Spleen (tissue), 11 donors: Measurements from ENCODE around the gene RNF214. TPM values are rescaled to one million over a fixed set of nuclear protein-coding genes. Genes with fewer than 3 reads are reported as not detected.
"Not testable (repeated sequence)": the region's sequence is repeated elsewhere in the genome, so short reads cannot be mapped to it uniquely, and the experiment has no call there.

Source experiments
- DNase-seq: peaks from one replicate; pipeline ENCODE4 v3.0.0-alpha.2; 2020
- H3K27ac ChIP-seq, 8 donors: fragments of 200-600 bp; sonication (generic) in 7 of 8; 1 replicate in 4 of 8; 2 replicates in 4 of 8; pipeline versions ENCODE4 v1.5.0 to v1.8.0; 2016 to 2021; ENCODE audit warnings: inconsistent platforms in 4 of 8, mild to moderate bottlenecking in 4 of 8, moderate library complexity in 1 of 8
- H3K27me3 ChIP-seq, 7 donors: fragments of 200-600 bp; sonication (generic) in 6 of 7; replicated peaks in 1 of 7; 1 replicate in 4 of 7; 2 replicates in 3 of 7; pipeline versions ENCODE4 v1.5.0 to v1.8.0; 2016 to 2021; ENCODE audit warnings: inconsistent platforms in 3 of 7, mild to moderate bottlenecking in 1 of 7
- H3K36me3 ChIP-seq, 6 donors: fragments of 200-600 bp; sonication (generic) in 5 of 6; 1 replicate in 4 of 6; 2 replicates in 2 of 6; pipeline versions ENCODE4 v1.5.0 to v1.8.0; 2016 to 2021; ENCODE audit warnings: inconsistent platforms in 2 of 6
- H3K4me1 ChIP-seq, 6 donors: fragments of 200-600 bp; sonication (generic) in 5 of 6; 1 replicate in 3 of 6; 2 replicates in 3 of 6; pipeline versions ENCODE4 v1.5.0 to v1.8.0; 2016 to 2021; ENCODE audit warnings: inconsistent platforms in 3 of 6
- H3K4me3 ChIP-seq, 8 donors: fragments of 200-600 bp; sonication (generic) in 7 of 8; 1 replicate in 4 of 8; 2 replicates in 4 of 8; pipeline versions ENCODE4 v1.5.0 to v1.8.0; 2016 to 2021; ENCODE audit warnings: inconsistent platforms in 4 of 8, mild to moderate bottlenecking in 4 of 8, moderate library complexity in 2 of 8
- H3K9me3 ChIP-seq, 8 donors: fragments of 200-600 bp; sonication (generic) in 7 of 8; 1 replicate in 4 of 8; 2 replicates in 4 of 8; pipeline versions ENCODE4 v1.5.0 to v1.8.0; 2016 to 2021; ENCODE audit warnings: inconsistent platforms in 4 of 8
- POLR2A ChIP-seq, 3 donors: fragments of 450-650 bp; IDR thresholded peaks; one replicate each; pipeline ENCODE4 v1.5.1; 2017; ENCODE audit warnings: antibody characterized with exemption in 3 of 3, mild to moderate bottlenecking in 1 of 3
- POLR2AphosphoS5 ChIP-seq, 3 donors: sonication (generic); formaldehyde crosslinking; IDR thresholded peaks; one replicate each; pipeline ENCODE4 v1.5.1; 2017; ENCODE audit warnings: antibody characterized with exemption in 3 of 3
- WGBS, 5 donors: extraction: QIAGEN DNeasy Blood & Tissue Kit in 3 of 5; methylation state at CpG; one replicate each; pipeline versions ENCODE4 v1.1.5 to v1.1.7; 2013 to 2018; 5-methylcytosine and 5-hydroxymethylcytosine counted together
- intact Hi-C: fragments of 100-400 bp; cut with DNase I; formaldehyde crosslinking; loops from one replicate; pipeline ENCODE4 v1.15.0; 2023; ENCODE audit warnings: low total_unique reads
- polyA plus RNA-seq, 3 donors: library from polyadenylated mRNA; stranded (reverse); fragments of 200-250 nt; gene quantifications; one replicate each; pipeline ENCODE4 v1.2.1, GENCODE V29; 2013
- total RNA-seq, 7 donors: library from RNA; depleted of rRNA in 3 of 7; stranded (reverse); fragments of >200 nt in 3 of 7; fragmentation: NEBNext Ultra II Directional in 4 of 7; extraction: Animal tissue kit (Norgen Biotek cat#: 25700) in 4 of 7; gene quantifications; one replicate each; pipeline versions ENCODE4 v1.1.0 to v1.2.1, GENCODE V29; 2016 to 2021
- TF ChIP-seq, protein P1 (sequence below), 11 experiments: fragments of 200-600 bp in 7 of 11; fragments of 450-650 bp in 4 of 11; sonication (generic) in 4 of 11; IDR thresholded peaks in 8 of 11; conservative IDR thresholded peaks in 3 of 11; 1 replicate in 7 of 11; 2 replicates in 4 of 11; pipeline versions ENCODE4 v1.4.0 to v1.8.0; 2016 to 2021; ENCODE audit warnings: antibody characterized with exemption in 11 of 11, inconsistent platforms in 4 of 11, mild to moderate bottlenecking in 1 of 11
- donor health status: healthy with polysubstance abuse.
- donor health status: DM: no; HTN: no; CAD: no; lungs with moderate emphysema.
- donor health status: DM: no; HTN: no; CAD: no.
- donor health status: Bipolar disorder and iron deficiency.
- donor health status: healthy.
- donor health status: DM: no; HTN: no; CAD: no.
- donor health status: DM: yes; HTN: yes; CAD: no.

Gene RNF214
- total and polyA plus RNA-seq, 10 donors, result 5.6 to 29.6 (median 19.6) TPM

DNA sequence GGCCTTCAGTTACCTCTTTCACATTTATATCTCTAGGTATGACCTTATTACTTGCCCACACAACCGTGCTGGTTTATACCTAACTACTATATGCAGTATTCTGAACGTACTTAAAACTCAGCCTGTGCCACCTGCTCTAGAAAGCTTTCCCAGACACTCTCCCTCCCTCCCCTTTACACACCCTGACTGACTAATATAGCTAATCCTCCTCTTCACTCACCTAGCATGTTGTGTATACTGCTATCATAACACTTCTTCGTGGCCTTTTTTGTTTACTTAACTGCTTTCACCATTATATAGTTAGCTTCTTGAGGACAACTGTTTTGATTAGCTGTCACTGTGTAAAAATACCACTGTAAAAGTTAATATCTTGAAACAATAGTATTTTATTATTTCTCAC lies 23.5 kb downstream of the RNF214 start:
- Histone ChIP-seq H3K4me1 (no peaks in the 10 kb centered on the region), H3K9me3 (no peaks in the 10 kb centered on the region), H3K4me3 (no peak overlapping the region), H3K27me3 (no peaks in the 10 kb centered on the region), H3K36me3 (peaks cover 0 to 84% (median 26%) of the 10 kb centered on the region in 6 donors), H3K27ac (no peak overlapping the region)
- intact Hi-C loops, result no loop called here
- 91 to 94% (median 92%) methylated on average over 3 of the region's 3 CpGs for WGBS, 5 donors
- no peak for DNase-seq
- TF ChIP-seq POLR2A (IDR thresholded peaks at IDR 0.05) (no peak), POLR2AphosphoS5 (IDR thresholded peaks at IDR 0.05) (no peak)
- TF ChIP-seq, protein P1, sequence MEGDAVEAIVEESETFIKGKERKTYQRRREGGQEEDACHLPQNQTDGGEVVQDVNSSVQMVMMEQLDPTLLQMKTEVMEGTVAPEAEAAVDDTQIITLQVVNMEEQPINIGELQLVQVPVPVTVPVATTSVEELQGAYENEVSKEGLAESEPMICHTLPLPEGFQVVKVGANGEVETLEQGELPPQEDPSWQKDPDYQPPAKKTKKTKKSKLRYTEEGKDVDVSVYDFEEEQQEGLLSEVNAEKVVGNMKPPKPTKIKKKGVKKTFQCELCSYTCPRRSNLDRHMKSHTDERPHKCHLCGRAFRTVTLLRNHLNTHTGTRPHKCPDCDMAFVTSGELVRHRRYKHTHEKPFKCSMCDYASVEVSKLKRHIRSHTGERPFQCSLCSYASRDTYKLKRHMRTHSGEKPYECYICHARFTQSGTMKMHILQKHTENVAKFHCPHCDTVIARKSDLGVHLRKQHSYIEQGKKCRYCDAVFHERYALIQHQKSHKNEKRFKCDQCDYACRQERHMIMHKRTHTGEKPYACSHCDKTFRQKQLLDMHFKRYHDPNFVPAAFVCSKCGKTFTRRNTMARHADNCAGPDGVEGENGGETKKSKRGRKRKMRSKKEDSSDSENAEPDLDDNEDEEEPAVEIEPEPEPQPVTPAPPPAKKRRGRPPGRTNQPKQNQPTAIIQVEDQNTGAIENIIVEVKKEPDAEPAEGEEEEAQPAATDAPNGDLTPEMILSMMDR (IDR thresholded peaks at IDR 0.05 in 8 of 11, conservative IDR thresholded peaks at IDR 0.05 in 3 of 11), result no peak

DNA sequence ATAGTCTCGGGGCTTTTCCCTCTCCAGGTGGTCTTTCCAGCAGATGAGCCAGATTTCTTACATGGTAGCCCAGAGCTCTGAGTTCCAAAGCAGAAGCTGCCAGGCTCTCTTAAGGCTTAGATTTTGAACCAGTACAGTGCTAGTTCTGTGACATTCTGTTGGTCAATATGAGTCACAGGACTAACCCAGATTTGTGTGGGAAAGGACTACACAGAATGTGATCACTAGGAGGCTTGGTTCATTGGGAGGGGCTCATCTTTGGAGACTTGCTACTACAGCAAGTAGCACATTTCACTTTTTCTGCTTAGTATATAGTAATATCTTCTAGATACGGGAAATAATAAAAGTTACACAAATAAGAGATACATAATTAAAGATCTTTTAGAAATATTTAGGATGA lies 24.1 kb downstream of the RNF214 start:
- H3K27me3 ChIP-seq, result no peaks in the 10 kb centered on the region
- no peak overlapping the region for H3K27ac ChIP-seq
- TF ChIP-seq POLR2A (IDR thresholded peaks at IDR 0.05), result no peak
- TF ChIP-seq POLR2AphosphoS5 (IDR thresholded peaks at IDR 0.05), result no peak
- TF ChIP-seq, protein P1 (IDR thresholded peaks at IDR 0.05 in 8 of 11, conservative IDR thresholded peaks at IDR 0.05 in 3 of 11), result no peak
- no peaks in the 10 kb centered on the region for H3K4me1 ChIP-seq
- H3K36me3 ChIP-seq, result peaks cover 0 to 87% (median 32%) of the 10 kb centered on the region in 6 donors
- H3K9me3 ChIP-seq, result no peaks in the 10 kb centered on the region
- intact Hi-C loops, result no loop called here
- no peak for DNase-seq
- 42 to 100% (median 68%) methylated on average over 2 of the region's 2 CpGs for WGBS, 5 donors
- H3K4me3 ChIP-seq, result no peak overlapping the region

DNA sequence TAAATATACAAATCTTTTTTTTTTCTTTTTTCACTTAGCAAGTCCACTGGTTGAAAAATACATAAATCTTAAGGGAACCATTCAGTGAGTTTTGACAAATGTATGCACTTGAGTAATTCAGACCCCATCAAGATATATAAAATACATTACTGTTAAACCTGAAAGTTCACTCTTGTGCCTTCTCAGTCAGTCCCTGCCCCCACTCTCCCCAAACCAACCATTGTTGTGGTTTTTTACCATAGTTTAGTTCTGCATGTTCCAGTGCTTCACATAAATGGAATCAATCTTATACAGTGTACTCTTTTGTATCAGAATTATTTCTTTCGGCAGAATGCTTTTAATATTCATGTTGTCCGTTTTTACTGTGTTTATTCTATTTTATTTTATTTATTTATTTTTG lies 26.1 kb downstream of the RNF214 start:
- intact Hi-C loops, result no loop called here
- H3K4me3 ChIP-seq, result no peak overlapping the region
- H3K27me3 ChIP-seq, result no peaks in the 10 kb centered on the region
- DNase-seq, result no peak
- 90 to 97% (median 96%) methylated on average over 2 of the region's 2 CpGs for WGBS, 5 donors
- no peak for TF ChIP-seq POLR2AphosphoS5 (IDR thresholded peaks at IDR 0.05)
- no peak for TF ChIP-seq POLR2A (IDR thresholded peaks at IDR 0.05)
- TF ChIP-seq, protein P1 (IDR thresholded peaks at IDR 0.05 in 8 of 11, conservative IDR thresholded peaks at IDR 0.05 in 3 of 11), result no peak
- no peak overlapping the region for H3K27ac ChIP-seq
- H3K4me1 ChIP-seq, result no peaks in the 10 kb centered on the region
- peaks cover 0 to 88% (median 30%) of the 10 kb centered on the region in 6 donors for H3K36me3 ChIP-seq
- no peaks in the 10 kb centered on the region for H3K9me3 ChIP-seq

DNA sequence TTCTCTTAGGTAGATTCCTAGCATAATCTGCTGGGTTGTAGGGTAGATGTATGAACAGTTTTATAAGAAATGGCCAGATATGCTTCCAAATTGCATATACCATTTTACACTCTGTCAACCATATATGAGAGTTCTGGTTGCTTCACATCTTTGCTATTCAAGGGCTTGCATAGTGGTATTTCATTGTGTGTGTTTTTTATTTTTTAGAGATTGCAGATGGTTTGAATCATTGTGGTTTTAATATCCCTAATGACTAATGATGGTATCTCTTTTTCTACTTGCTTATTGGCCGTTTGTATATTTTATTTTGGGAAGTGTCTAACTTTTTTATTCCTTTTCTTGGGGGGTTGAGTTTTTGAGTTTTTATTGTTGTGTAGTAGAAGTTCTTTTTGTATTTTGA lies 26.9 kb downstream of the RNF214 start:
- TF ChIP-seq POLR2AphosphoS5 (IDR thresholded peaks at IDR 0.05) (no peak), POLR2A (IDR thresholded peaks at IDR 0.05) (no peak)
- TF ChIP-seq, protein P1 (IDR thresholded peaks at IDR 0.05 in 8 of 11, conservative IDR thresholded peaks at IDR 0.05 in 3 of 11), result no peak
- intact Hi-C loops, result no loop called here
- H3K27ac ChIP-seq, result no peak overlapping the region
- WGBS, 5 donors, result 56 to 86% (median 64%) methylated on average over 1 of the region's 1 CpG
- H3K27me3 ChIP-seq, result no peaks in the 10 kb centered on the region
- H3K4me3 ChIP-seq, result no peak overlapping the region
- peaks cover 0 to 84% (median 22%) of the 10 kb centered on the region in 6 donors for H3K36me3 ChIP-seq
- no peaks in the 10 kb centered on the region for H3K4me1 ChIP-seq
- DNase-seq, result no peak
- H3K9me3 ChIP-seq, result no peaks in the 10 kb centered on the region

DNA sequence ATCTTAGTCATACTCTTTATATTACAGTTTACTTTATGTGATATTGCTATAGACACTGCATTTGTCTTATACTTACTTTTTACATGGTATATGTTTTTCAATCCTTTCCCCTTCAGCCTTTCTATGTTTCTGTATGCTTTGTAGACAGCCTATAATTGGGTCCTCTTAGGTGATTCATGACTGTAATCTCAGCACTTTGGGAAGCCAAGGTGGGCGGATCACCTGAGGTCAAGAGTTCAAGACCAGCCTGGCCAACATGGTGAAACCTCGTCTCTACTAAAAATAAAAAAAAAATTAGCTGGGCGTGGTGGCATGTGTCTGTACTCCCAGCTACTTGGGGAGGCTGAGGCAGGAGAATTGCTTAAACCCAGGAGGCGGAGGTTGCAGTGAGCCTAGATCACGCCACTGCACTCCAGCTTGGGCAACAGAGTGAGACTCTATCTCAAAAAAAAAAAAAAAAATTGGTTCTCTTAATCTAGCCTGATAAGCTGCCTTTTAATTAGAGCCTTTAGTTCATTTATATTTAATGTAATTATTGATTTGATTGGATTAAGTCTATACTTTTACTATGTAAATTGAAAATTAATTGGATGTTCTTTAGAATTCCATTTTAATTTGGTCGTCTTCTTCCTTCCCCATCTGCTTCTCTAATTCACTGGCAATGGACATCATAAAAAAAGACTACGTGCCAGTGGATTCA lies 32.3 kb downstream of the RNF214 start:
- H3K27ac ChIP-seq, H3K27me3 ChIP-seq, H3K4me3 ChIP-seq, H3K4me1 ChIP-seq, H3K9me3 ChIP-seq, intact Hi-C loops, DNase-seq: not testable (repeated sequence)
- WGBS, 5 donors, result 95 to 97% (median 96%) methylated on average over 7 of the region's 7 CpGs
- peaks cover 0 to 81% (median 24%) of the 10 kb centered on the region in 6 donors for H3K36me3 ChIP-seq
